ENCODE data around the gene PSMA3.

- TF ChIP-seq CTCF (IDR thresholded peaks at IDR 0.05) (no peak), POLR2A (IDR thresholded peaks at IDR 0.05) (no peak)
Observed at GRCh38 chr14:58278177-58278576, 33.5 kb downstream of the PSMA3 start.
